GM18520 (cell line): Measurements from ENCODE around the gene UBL4A.
A peak's percentile ranks its signal among the peaks of the same experiment; 100 is the strongest.

Experiments used
- ATAC-seq: cut with Tn5 transposase; IDR thresholded peaks from one replicate; pipeline ENCODE4 v1.9.1; 2021; ENCODE audit not compliant: unreplicated experiment

Gene UBL4A

GRCh38 chrX:154464806-154465365, 21.5 kb downstream of the UBL4A start:
- ATAC-seq: no peak

GRCh38 chrX:154463611-154464220, 22.7 kb downstream of the UBL4A start:
- no peak for ATAC-seq

- no peak for ATAC-seq
Measured at GRCh38 chrX:154462396-154462795, 24.0 kb downstream of the UBL4A start.

- ATAC-seq: no peak
Measured at GRCh38 chrX:154460326-154460725, 26.1 kb downstream of the UBL4A start.

- no peak for ATAC-seq
Measured at GRCh38 chrX:154459832-154460231, 26.6 kb downstream of the UBL4A start.

- ATAC-seq: no peak
Measured at GRCh38 chrX:154458954-154459778, 27.2 kb downstream of the UBL4A start.

- ATAC-seq: peak; percentile 53
Measured at GRCh38 chrX:154458116-154458953, 28.1 kb downstream of the UBL4A start, which contains the start of gene PLXNA3. Gene PLXNA3, plus strand, starts transcription at chrX:154458281. Its CDS starts 1,903 bp downstream, at chrX:154460184.

GRCh38 chrX:154457491-154458115, 28.8 kb downstream of the UBL4A start:
- ATAC-seq: peak; percentile 54

- ATAC-seq: no peak
Measured at GRCh38 chrX:154452823-154453222, 33.6 kb downstream of the UBL4A start.

- ATAC-seq: no peak
Measured at GRCh38 chrX:154450312-154450711, 36.1 kb downstream of the UBL4A start.

- no peak for ATAC-seq
Measured at GRCh38 chrX:154449618-154450017, 36.8 kb downstream of the UBL4A start.

GRCh38 chrX:154448484-154448883, 37.9 kb downstream of the UBL4A start:
- ATAC-seq: no peak

GRCh38 chrX:154446430-154446829, 40.0 kb downstream of the UBL4A start:
- no peak for ATAC-seq

GRCh38 chrX:154445776-154446175, 40.6 kb downstream of the UBL4A start:
- no peak for ATAC-seq

GRCh38 chrX:154444755-154445246, 41.6 kb downstream of the UBL4A start:
- ATAC-seq: no peak

GRCh38 chrX:154443992-154444754, 42.2 kb downstream of the UBL4A start, which contains the start of gene FAM50A:
Gene FAM50A, plus strand, starts transcription at chrX:154444141. Its CDS starts 95 bp downstream, at chrX:154444236.
- peak; percentile 76 for ATAC-seq

GRCh38 chrX:154443479-154443910, 42.9 kb downstream of the UBL4A start:
- ATAC-seq: no peak

GRCh38 chrX:154441984-154442707, 44.3 kb downstream of the UBL4A start:
- ATAC-seq: no peak

- no peak for ATAC-seq
Measured at GRCh38 chrX:154441564-154441963, 44.9 kb downstream of the UBL4A start.
